SK-N-SH treated with all-trans-retinoic acid at 6 μM for 48 hours (cell line): ENCODE data around the gene CMBL.

Source experiments
- ARNTL ChIP-seq: fragments of 450-650 bp; formaldehyde crosslinking; IDR thresholded peaks from 2 replicates; pipeline ENCODE4 v1.5.0; 2020; ENCODE audit warnings: low read depth, mild to moderate bottlenecking, moderate library complexity, borderline replicate concordance
- CREB5 ChIP-seq: fragments of 250-450 bp; sonication (Bioruptor Pico); IDR thresholded peaks from 2 replicates; pipeline ENCODE4 v1.5.1; 2020; ENCODE audit warnings: low read depth, mild to moderate bottlenecking, moderate library complexity
- ISL1 ChIP-seq: fragments of 250-450 bp; sonication (Bioruptor Pico); IDR thresholded peaks from 2 replicates; pipeline ENCODE4 v2.1.2; 2022; ENCODE audit warnings: mild to moderate bottlenecking, moderate library complexity
- TCF4 ChIP-seq: fragments of 250-450 bp; sonication (Bioruptor Pico); IDR thresholded peaks from 2 replicates; pipeline ENCODE4 v1.8.0; 2021; ENCODE audit warnings: mild to moderate bottlenecking, moderate library complexity, borderline replicate concordance
- TOX ChIP-seq: fragments of 250-450 bp; sonication (Bioruptor Pico); IDR thresholded peaks from 2 replicates; pipeline ENCODE4 v1.8.0; 2021; ENCODE audit warnings: mild to moderate bottlenecking, moderate library complexity, borderline replicate concordance
- ZC3H10 ChIP-seq: fragments of 250-450 bp; sonication (Bioruptor Pico); IDR thresholded peaks from 2 replicates; pipeline ENCODE4 v1.5.1; 2021; ENCODE audit warnings: mild to moderate bottlenecking, moderate library complexity
- ZNF565 ChIP-seq: fragments of 450-650 bp; formaldehyde crosslinking; conservative IDR thresholded peaks from 2 replicates; pipeline ENCODE4 v1.5.0; 2020; ENCODE audit warnings: low read depth, mild to moderate bottlenecking, moderate library complexity
- TF ChIP-seq, protein P1 (sequence below): fragments of 250-450 bp; sonication (Bioruptor Pico); IDR thresholded peaks from 2 replicates; pipeline ENCODE4 v1.8.0; 2021; ENCODE audit warnings: low read depth, mild to moderate bottlenecking, moderate library complexity, borderline replicate concordance
- TF ChIP-seq, protein P2 (sequence below): fragments of 250-450 bp; sonication (Bioruptor Pico); IDR thresholded peaks from 2 replicates; pipeline ENCODE4 v1.8.0; 2020; ENCODE audit warnings: mild to moderate bottlenecking, moderate library complexity, borderline replicate concordance

- TF ChIP-seq ARNTL, result no peak
- TF ChIP-seq CREB5 (CRISPR knock-in tag), result no peak
- no peak for TF ChIP-seq ZC3H10
- TF ChIP-seq, protein P1, sequence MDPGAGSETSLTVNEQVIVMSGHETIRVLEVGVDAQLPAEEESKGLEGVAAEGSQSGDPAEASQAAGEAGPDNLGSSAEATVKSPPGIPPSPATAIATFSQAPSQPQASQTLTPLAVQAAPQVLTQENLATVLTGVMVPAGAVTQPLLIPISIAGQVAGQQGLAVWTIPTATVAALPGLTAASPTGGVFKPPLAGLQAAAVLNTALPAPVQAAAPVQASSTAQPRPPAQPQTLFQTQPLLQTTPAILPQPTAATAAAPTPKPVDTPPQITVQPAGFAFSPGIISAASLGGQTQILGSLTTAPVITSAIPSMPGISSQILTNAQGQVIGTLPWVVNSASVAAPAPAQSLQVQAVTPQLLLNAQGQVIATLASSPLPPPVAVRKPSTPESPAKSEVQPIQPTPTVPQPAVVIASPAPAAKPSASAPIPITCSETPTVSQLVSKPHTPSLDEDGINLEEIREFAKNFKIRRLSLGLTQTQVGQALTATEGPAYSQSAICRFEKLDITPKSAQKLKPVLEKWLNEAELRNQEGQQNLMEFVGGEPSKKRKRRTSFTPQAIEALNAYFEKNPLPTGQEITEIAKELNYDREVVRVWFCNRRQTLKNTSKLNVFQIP (CRISPR knock-in tag), result no peak
- no peak for TF ChIP-seq TCF4 (CRISPR knock-in tag)
- no peak for TF ChIP-seq TOX
- TF ChIP-seq ISL1, result no peak
- TF ChIP-seq, protein P2, sequence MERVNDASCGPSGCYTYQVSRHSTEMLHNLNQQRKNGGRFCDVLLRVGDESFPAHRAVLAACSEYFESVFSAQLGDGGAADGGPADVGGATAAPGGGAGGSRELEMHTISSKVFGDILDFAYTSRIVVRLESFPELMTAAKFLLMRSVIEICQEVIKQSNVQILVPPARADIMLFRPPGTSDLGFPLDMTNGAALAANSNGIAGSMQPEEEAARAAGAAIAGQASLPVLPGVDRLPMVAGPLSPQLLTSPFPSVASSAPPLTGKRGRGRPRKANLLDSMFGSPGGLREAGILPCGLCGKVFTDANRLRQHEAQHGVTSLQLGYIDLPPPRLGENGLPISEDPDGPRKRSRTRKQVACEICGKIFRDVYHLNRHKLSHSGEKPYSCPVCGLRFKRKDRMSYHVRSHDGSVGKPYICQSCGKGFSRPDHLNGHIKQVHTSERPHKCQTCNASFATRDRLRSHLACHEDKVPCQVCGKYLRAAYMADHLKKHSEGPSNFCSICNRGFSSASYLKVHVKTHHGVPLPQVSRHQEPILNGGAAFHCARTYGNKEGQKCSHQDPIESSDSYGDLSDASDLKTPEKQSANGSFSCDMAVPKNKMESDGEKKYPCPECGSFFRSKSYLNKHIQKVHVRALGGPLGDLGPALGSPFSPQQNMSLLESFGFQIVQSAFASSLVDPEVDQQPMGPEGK (CRISPR knock-in tag), result no peak
- TF ChIP-seq ZNF565 (CRISPR knock-in tag), result no peak
Measured at GRCh38 chr5:10232386-10232785, 75.3 kb downstream of the CMBL start.
